H1 (cell line): ENCODE results near the gene ADD2. TPM values are rescaled to one million over a fixed set of nuclear protein-coding genes. Genes with fewer than 3 reads are reported as not detected.
A peak's percentile ranks its signal among the peaks of the same experiment; 100 is the strongest.

ENCODE experiments used
- CTCF ChIA-PET: fragments of 300-600 bp; sonication (Branson Sonifier 250); formaldehyde crosslinking; loops from one replicate; lab custom pipeline; 2021; ENCODE audit not compliant: partially characterized antibody; lab: Charles Lee
- POLR2A ChIA-PET: fragments of 300-600 bp; sonication (Branson Sonifier 250); formaldehyde crosslinking; loops from one replicate; lab custom pipeline; 2021; ENCODE audit warnings: inconsistent platforms; ENCODE audit not compliant: partially characterized antibody; lab: Charles Lee
- DNase-seq, 2 experiments: peaks; one replicate each; pipeline versions ENCODE4 v3.0.0 to v3.0.0-alpha.2; 2010 to 2022; ENCODE audit warnings: low spot score in 2 of 2, low read depth in 1 of 2, mixed read lengths in 1 of 2
- FAIRE-seq: peaks from 2 replicates; lab custom pipeline; 2011; peaks lifted over from hg19 to GRCh38; lab: Jason Lieb, UNC
- H2AFZ ChIP-seq: 2 replicates; pipeline ENCODE4 v1.8.1; 2012; ENCODE audit warnings: low read length, inconsistent platforms
- H2AK5ac ChIP-seq: 2 replicates; pipeline ENCODE4 v1.6.1; 2013; ENCODE audit warnings: low read depth, low read length
- H2BK120ac ChIP-seq: replicated peaks from 2 replicates; pipeline ENCODE3; 2013; ENCODE audit warnings: low read depth, low read length, inconsistent platforms
- H2BK12ac ChIP-seq: 2 replicates; pipeline ENCODE4 v1.6.1; 2013; ENCODE audit warnings: low read depth, low read length
- H2BK15ac ChIP-seq: 2 replicates; pipeline ENCODE4 v1.6.1; 2013; ENCODE audit warnings: low read length
- H2BK20ac ChIP-seq: 2 replicates; pipeline ENCODE4 v1.6.1; 2013; ENCODE audit warnings: low read length
- H2BK5ac ChIP-seq: 2 replicates; pipeline ENCODE4 v1.6.1; 2013; ENCODE audit warnings: low read depth, low read length
- H3K14ac ChIP-seq: 2 replicates; pipeline ENCODE4 v1.6.1; 2013; ENCODE audit warnings: inconsistent platforms; ENCODE audit not compliant: insufficient read length
- H3K18ac ChIP-seq: 2 replicates; pipeline ENCODE4 v1.6.1; 2013; ENCODE audit warnings: low read length; ENCODE audit errors: extremely low read depth
- H3K23ac ChIP-seq: 2 replicates; pipeline ENCODE4 v1.6.1; 2013; ENCODE audit warnings: inconsistent platforms; ENCODE audit not compliant: insufficient read length
- H3K23me2 ChIP-seq: 2 replicates; pipeline ENCODE4 v1.6.1; 2013; ENCODE audit warnings: low read depth, low read length
- H3K27ac ChIP-seq: 2 replicates; pipeline ENCODE4 v1.6.1; 2011; ENCODE audit warnings: low read depth, low read length, inconsistent platforms
- H3K27me3 ChIP-seq, 4 experiments: replicated peaks in 1 of 4; 1 replicate in 1 of 4; 2 replicates in 3 of 4; pipeline versions ENCODE4 v1.6.1 to v1.8.1; 2011 to 2013; ENCODE audit warnings: low read length in 3 of 4, mild to moderate bottlenecking in 3 of 4, inconsistent platforms in 2 of 4, mixed read lengths in 2 of 4, moderate library complexity in 1 of 4; ENCODE audit not compliant: control insufficient read depth in 3 of 4, insufficient read depth in 3 of 4; ENCODE audit errors: extremely low read depth in 1 of 4
- H3K36me3 ChIP-seq, 4 experiments: 2 replicates each; pipeline versions ENCODE4 v1.6.1 to v1.8.1; 2011 to 2013; ENCODE audit warnings: mild to moderate bottlenecking in 4 of 4, low read length in 3 of 4, moderate library complexity in 2 of 4, control low read depth in 1 of 4, inconsistent platforms in 1 of 4; ENCODE audit not compliant: insufficient read depth in 4 of 4, control insufficient read depth in 2 of 4
- H3K4ac ChIP-seq: replicated peaks from 2 replicates; pipeline ENCODE3; 2013; ENCODE audit warnings: low read length, low read depth, mixed read lengths, inconsistent platforms; ENCODE audit not compliant: insufficient read length
- H3K4me1 ChIP-seq, 4 experiments: replicated peaks in 1 of 4; 1 replicate in 1 of 4; 2 replicates in 3 of 4; pipeline versions ENCODE4 v1.6.1 to v1.8.1; 2011 to 2013; ENCODE audit warnings: low read length in 3 of 4, inconsistent platforms in 2 of 4, mixed read lengths in 1 of 4; ENCODE audit not compliant: insufficient read depth in 4 of 4, control insufficient read depth in 3 of 4
- H3K4me2 ChIP-seq, 2 experiments: 2 replicates each; pipeline versions ENCODE4 v1.6.1 to v1.8.1; 2011 to 2013; ENCODE audit warnings: low read depth in 2 of 2, low read length in 2 of 2, control low read depth in 1 of 2, inconsistent platforms in 1 of 2, mild to moderate bottlenecking in 1 of 2; ENCODE audit not compliant: insufficient read depth in 1 of 2
- H3K4me3 ChIP-seq, 4 experiments: fragments of 200-600, 300-600 bp in 1 of 4; sonication (generic), shearing (Covaris generic), sonication (Bioruptor Twin) in 1 of 4; 2 replicates each; pipeline versions ENCODE4 v1.5.1 to v1.8.1; 2011 to 2016; ENCODE audit warnings: low read length in 4 of 4, low read depth in 3 of 4, control low read depth in 2 of 4, inconsistent platforms in 2 of 4, mild to moderate bottlenecking in 2 of 4, mixed read lengths in 1 of 4, moderate library complexity in 1 of 4; ENCODE audit not compliant: insufficient read depth in 2 of 4; ENCODE audit errors: extremely low read depth in 1 of 4
- H3K56ac ChIP-seq: replicated peaks from 2 replicates; pipeline ENCODE3; 2013; ENCODE audit warnings: low read depth, mild to moderate bottlenecking, mixed read lengths, low read length, inconsistent platforms; ENCODE audit not compliant: insufficient read length
- H3K79me1 ChIP-seq: 2 replicates; pipeline ENCODE4 v1.6.1; 2013; ENCODE audit warnings: low read depth, low read length, control low read depth
- H3K79me2 ChIP-seq, 2 experiments: 2 replicates each; pipeline versions ENCODE4 v1.6.1 to v1.8.1; 2012 to 2013; ENCODE audit warnings: low read length in 2 of 2, mild to moderate bottlenecking in 2 of 2, inconsistent platforms in 1 of 2; ENCODE audit not compliant: insufficient read depth in 2 of 2, control insufficient read depth in 1 of 2
- H3K9ac ChIP-seq, 4 experiments: replicated peaks in 1 of 4; 1 replicate in 1 of 4; 2 replicates in 3 of 4; pipeline versions ENCODE4 v1.6.1 to v1.8.1; 2011 to 2013; ENCODE audit warnings: low read depth in 3 of 4, low read length in 3 of 4, control low read depth in 2 of 4, mild to moderate bottlenecking in 2 of 4, moderate library complexity in 2 of 4, inconsistent platforms in 1 of 4; ENCODE audit errors: extremely low read depth in 1 of 4
- H3K9me3 ChIP-seq, 2 experiments: 2 replicates each; pipeline versions ENCODE4 v1.6.1 to v1.8.1; 2012 to 2013; ENCODE audit warnings: mild to moderate bottlenecking in 2 of 2, moderate library complexity in 2 of 2, control low read depth in 1 of 2, inconsistent platforms in 1 of 2, low read depth in 1 of 2, low read length in 1 of 2, mixed read lengths in 1 of 2; ENCODE audit not compliant: insufficient read depth in 2 of 2
- H4K20me1 ChIP-seq, 2 experiments: replicated peaks in 1 of 2; 2 replicates each; pipeline versions ENCODE3 to v1.8.1; 2011 to 2013; ENCODE audit warnings: inconsistent platforms in 2 of 2, low read length in 2 of 2, mild to moderate bottlenecking in 1 of 2; ENCODE audit not compliant: insufficient read depth in 2 of 2, control insufficient read depth in 1 of 2
- H4K5ac ChIP-seq: 2 replicates; pipeline ENCODE4 v1.6.1; 2013; ENCODE audit warnings: low read length, low read depth, mixed read lengths, inconsistent platforms; ENCODE audit not compliant: insufficient read length
- H4K8ac ChIP-seq: 2 replicates; pipeline ENCODE4 v1.8.0; 2013; ENCODE audit warnings: mild to moderate bottlenecking, moderate library complexity, low read length, inconsistent platforms; ENCODE audit not compliant: insufficient read depth; ENCODE audit errors: extremely low read depth
- H4K91ac ChIP-seq: replicated peaks from 2 replicates; pipeline ENCODE3; 2013; ENCODE audit warnings: low read length, mixed read lengths, inconsistent platforms; ENCODE audit not compliant: insufficient read length
- CHD1 ChIP-seq: IDR thresholded peaks from 2 replicates; pipeline ENCODE4 v1.6.1; 2012; ENCODE audit warnings: low read depth, low read length, improper control_type of control experiment
- FOSL1 ChIP-seq: IDR thresholded peaks from 2 replicates; pipeline ENCODE4 v1.6.1; 2011; ENCODE audit warnings: mild to moderate bottlenecking, low read depth, low read length, moderate library complexity; ENCODE audit not compliant: insufficient read depth
- JUN ChIP-seq: IDR thresholded peaks from 2 replicates; pipeline ENCODE4 v1.6.1; 2011; ENCODE audit warnings: low read depth, mild to moderate bottlenecking, improper control_type of control experiment, low read length
- POLR2A ChIP-seq, 2 experiments: IDR thresholded peaks; 1 replicate in 1 of 2; 2 replicates in 1 of 2; pipeline ENCODE4 v1.6.1; 2011; ENCODE audit warnings: low read depth in 2 of 2, low read length in 2 of 2, mild to moderate bottlenecking in 2 of 2; ENCODE audit errors: control extremely low read depth in 1 of 2
- POLR2AphosphoS5 ChIP-seq: IDR thresholded peaks from 2 replicates; pipeline ENCODE4 v1.6.1; 2011; ENCODE audit warnings: low read depth, low read length
- WGBS, 2 experiments: shearing (Covaris generic) in 1 of 2; methylation state at CpG; one replicate each; pipeline versions ENCODE4 v1.1.6 to v1.1.7; 2013 to 2015; ENCODE audit warnings: low lambda C conversion rate in 2 of 2, mixed read lengths in 2 of 2, inconsistent platforms in 1 of 2, low coverage in 1 of 2, missing lambda C conversion rate in 1 of 2; ENCODE audit not compliant: insufficient replicate concordance in 2 of 2, insufficient coverage in 1 of 2, insufficient read length in 1 of 2; ENCODE audit errors: extremely low coverage in 1 of 2, missing lambda C conversion rate in 1 of 2; 5-methylcytosine and 5-hydroxymethylcytosine counted together
- polyA plus RNA-seq, 7 experiments: library from polyadenylated mRNA; depleted of rRNA in 3 of 7; stranded (reverse) in 5 of 7; unstranded in 2 of 7; fragments of >200 nt in 5 of 7; fragments of 200-250 nt in 2 of 7; gene quantifications; 1 replicate in 5 of 7; 2 replicates in 1 of 7; 4 replicates in 1 of 7; pipeline versions ENCODE4 v1.2.1 to v1.2.3, GENCODE V29; 2011 to 2013; ENCODE audit warnings: missing spikeins in 2 of 7, mixed read lengths in 2 of 7
- total RNA-seq: library from RNA; stranded (reverse); fragmentation: NEBNext Ultra II Directional; extraction: Animal tissue kit (Norgen Biotek cat#: 25700); gene quantifications from 2 replicates; pipeline ENCODE4 v1.2.1, GENCODE V29; 2021
- TF ChIP-seq, protein P1 (sequence below), 3 experiments: IDR thresholded peaks; 1 replicate in 2 of 3; 2 replicates in 1 of 3; pipeline versions ENCODE4 v1.5.1 to v1.6.1; 2011; ENCODE audit warnings: low read length in 3 of 3, mild to moderate bottlenecking in 3 of 3, inconsistent platforms in 2 of 3, low read depth in 1 of 3, moderate library complexity in 1 of 3; ENCODE audit not compliant: insufficient read depth in 1 of 3; ENCODE audit errors: control extremely low read depth in 1 of 3

ADD2 gene
- total and polyA plus RNA-seq, 2 of the 8 experiments (the other 6 are each of a cell fraction or from before 2014, with no cell fraction given), result 58.5 to 170 TPM

GRCh38 chr2:70657246-70657645 lies 110.8 kb downstream of the ADD2 start:
- H2BK12ac ChIP-seq, result no peak overlapping the region
- H3K79me1 ChIP-seq, result no peaks in the 10 kb centered on the region
- peaks cover 2 to 7% (median 3%) of the 10 kb centered on the region in 4 experiments; a peak in 5 of 7 replicates for H3K27me3 ChIP-seq
- H2BK15ac ChIP-seq, result no peak overlapping the region
- no peak overlapping the region for H3K14ac ChIP-seq
- TF ChIP-seq JUN, result no peak
- no peak for TF ChIP-seq POLR2A (IDR thresholded peaks at IDR 0.05; ENCODE audit: control extremely low read depth in 1 of 2, low read depth in 2 of 2, low read length in 2 of 2)
- TF ChIP-seq CHD1, result no peak
- TF ChIP-seq, protein P1, sequence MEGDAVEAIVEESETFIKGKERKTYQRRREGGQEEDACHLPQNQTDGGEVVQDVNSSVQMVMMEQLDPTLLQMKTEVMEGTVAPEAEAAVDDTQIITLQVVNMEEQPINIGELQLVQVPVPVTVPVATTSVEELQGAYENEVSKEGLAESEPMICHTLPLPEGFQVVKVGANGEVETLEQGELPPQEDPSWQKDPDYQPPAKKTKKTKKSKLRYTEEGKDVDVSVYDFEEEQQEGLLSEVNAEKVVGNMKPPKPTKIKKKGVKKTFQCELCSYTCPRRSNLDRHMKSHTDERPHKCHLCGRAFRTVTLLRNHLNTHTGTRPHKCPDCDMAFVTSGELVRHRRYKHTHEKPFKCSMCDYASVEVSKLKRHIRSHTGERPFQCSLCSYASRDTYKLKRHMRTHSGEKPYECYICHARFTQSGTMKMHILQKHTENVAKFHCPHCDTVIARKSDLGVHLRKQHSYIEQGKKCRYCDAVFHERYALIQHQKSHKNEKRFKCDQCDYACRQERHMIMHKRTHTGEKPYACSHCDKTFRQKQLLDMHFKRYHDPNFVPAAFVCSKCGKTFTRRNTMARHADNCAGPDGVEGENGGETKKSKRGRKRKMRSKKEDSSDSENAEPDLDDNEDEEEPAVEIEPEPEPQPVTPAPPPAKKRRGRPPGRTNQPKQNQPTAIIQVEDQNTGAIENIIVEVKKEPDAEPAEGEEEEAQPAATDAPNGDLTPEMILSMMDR (IDR thresholded peaks at IDR 0.05; ENCODE audit: control extremely low read depth in 1 of 3, insufficient read depth in 1 of 3, low read depth in 1 of 3, low read length in 3 of 3), result no peak
- TF ChIP-seq FOSL1, result no peak
- peak; percentile 24; the same call in 1 of the 2 replicates for TF ChIP-seq POLR2AphosphoS5
- H2BK20ac ChIP-seq, result no peak overlapping the region
- H2AFZ ChIP-seq, result no peak overlapping the region
- no peak overlapping the region for H2BK120ac ChIP-seq
- H3K36me3 ChIP-seq, result peaks cover 0 to 5% (median under 1%) of the 10 kb centered on the region in 4 experiments; a peak in 2 of 8 replicates
- H3K4ac ChIP-seq, result no peak overlapping the region
- H3K4me1 ChIP-seq, result peaks cover 0 to 5% (median 0%) of the 10 kb centered on the region in 4 experiments; a peak in 2 of 7 replicates
- no peak overlapping the region for H2AK5ac ChIP-seq
- no peaks in the 10 kb centered on the region for H3K79me2 ChIP-seq
- H3K27ac ChIP-seq, result no peak overlapping the region
- H3K9me3 ChIP-seq, result no peaks in the 10 kb centered on the region
- no peak overlapping the region for H3K56ac ChIP-seq
- no peak overlapping the region for H3K4me3 ChIP-seq
- H4K5ac ChIP-seq, result no peak overlapping the region
- POLR2A ChIA-PET, result interaction anchor here (1.0 to 2.7 kb wide), 8 partner anchors 13 to 363 kb away, joined by 3 to 6 read pairs (median 3); partner anchors contain the start of genes ADD2 and SNRPG
- H3K18ac ChIP-seq, result no peak overlapping the region
- peaks cover 4% of the 10 kb centered on the region in 2 experiments for H4K20me1 ChIP-seq
- H3K23ac ChIP-seq, result no peak overlapping the region
- no peak overlapping the region for H3K4me2 ChIP-seq
- no peak overlapping the region for H4K91ac ChIP-seq
- CTCF ChIA-PET, result interaction anchor here (0.5 to 3.9 kb wide), 10 partner anchors 10 to 664 kb away, joined by 3 to 15 read pairs (median 4); partner anchors contain the start of gene FIGLA
- H3K9ac ChIP-seq, result no peak overlapping the region
- FAIRE-seq, result no peak
- no peak overlapping the region for H4K8ac ChIP-seq
- peak in 1 of 2 experiments; percentile 45 for DNase-seq
- WGBS, 2 experiments, result 87% methylated on average over 5 of the region's 5 CpGs; no CpG with 5 or more reads in 1 of the 2 experiments
- no peaks in the 10 kb centered on the region for H3K23me2 ChIP-seq
- no peak overlapping the region for H2BK5ac ChIP-seq
